H1 (cell line): ENCODE data around the gene ARL2BP.

Source experiments
- CEBPB ChIP-seq: IDR thresholded peaks from 2 replicates; pipeline ENCODE4 v1.6.1; 2012; ENCODE audit warnings: low read depth, low read length
- JUND ChIP-seq: IDR thresholded peaks from 2 replicates; pipeline ENCODE4 v1.6.1; 2011; ENCODE audit warnings: mild to moderate bottlenecking, improper control_type of control experiment, low read length
- MAFK ChIP-seq: IDR thresholded peaks from 2 replicates; pipeline ENCODE4 v1.6.1; 2012; ENCODE audit warnings: low read depth, mild to moderate bottlenecking, improper control_type of control experiment, low read length
- TF ChIP-seq, protein P1 (sequence below), 3 experiments: IDR thresholded peaks; 1 replicate in 2 of 3; 2 replicates in 1 of 3; pipeline versions ENCODE4 v1.5.1 to v1.6.1; 2011; ENCODE audit warnings: low read length in 3 of 3, mild to moderate bottlenecking in 3 of 3, inconsistent platforms in 2 of 3, low read depth in 1 of 3, moderate library complexity in 1 of 3; ENCODE audit not compliant: insufficient read depth in 1 of 3; ENCODE audit errors: control extremely low read depth in 1 of 3

DNA sequence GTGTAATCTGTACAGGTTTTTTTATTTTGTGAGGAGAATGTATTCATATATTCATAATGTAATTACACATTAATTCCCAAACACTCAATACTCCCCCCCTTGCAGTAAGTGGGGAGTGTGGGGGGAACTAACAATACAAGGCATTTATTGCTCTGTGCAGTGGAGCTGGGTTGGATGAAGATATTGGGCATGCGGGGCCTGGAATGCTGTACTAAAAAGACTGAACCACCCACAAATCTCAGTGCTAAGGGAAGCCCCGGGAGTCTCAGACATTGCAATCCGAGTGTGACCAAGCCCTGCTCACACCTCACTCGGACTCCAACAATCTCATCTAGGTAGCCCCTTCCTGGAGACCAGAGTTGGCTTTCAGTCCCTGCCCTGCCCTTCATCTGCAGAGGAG lies 33.4 kb downstream of the ARL2BP start:
- TF ChIP-seq CEBPB (no peak), JUND (no peak), MAFK (no peak)
- TF ChIP-seq, protein P1, sequence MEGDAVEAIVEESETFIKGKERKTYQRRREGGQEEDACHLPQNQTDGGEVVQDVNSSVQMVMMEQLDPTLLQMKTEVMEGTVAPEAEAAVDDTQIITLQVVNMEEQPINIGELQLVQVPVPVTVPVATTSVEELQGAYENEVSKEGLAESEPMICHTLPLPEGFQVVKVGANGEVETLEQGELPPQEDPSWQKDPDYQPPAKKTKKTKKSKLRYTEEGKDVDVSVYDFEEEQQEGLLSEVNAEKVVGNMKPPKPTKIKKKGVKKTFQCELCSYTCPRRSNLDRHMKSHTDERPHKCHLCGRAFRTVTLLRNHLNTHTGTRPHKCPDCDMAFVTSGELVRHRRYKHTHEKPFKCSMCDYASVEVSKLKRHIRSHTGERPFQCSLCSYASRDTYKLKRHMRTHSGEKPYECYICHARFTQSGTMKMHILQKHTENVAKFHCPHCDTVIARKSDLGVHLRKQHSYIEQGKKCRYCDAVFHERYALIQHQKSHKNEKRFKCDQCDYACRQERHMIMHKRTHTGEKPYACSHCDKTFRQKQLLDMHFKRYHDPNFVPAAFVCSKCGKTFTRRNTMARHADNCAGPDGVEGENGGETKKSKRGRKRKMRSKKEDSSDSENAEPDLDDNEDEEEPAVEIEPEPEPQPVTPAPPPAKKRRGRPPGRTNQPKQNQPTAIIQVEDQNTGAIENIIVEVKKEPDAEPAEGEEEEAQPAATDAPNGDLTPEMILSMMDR (IDR thresholded peaks at IDR 0.05; ENCODE audit: control extremely low read depth in 1 of 3, insufficient read depth in 1 of 3, low read depth in 1 of 3, low read length in 3 of 3): no peak
